Measurements from ENCODE around the gene BLCAP. TPM values are rescaled to one million over a fixed set of nuclear protein-coding genes. Genes with fewer than 3 reads are reported as not detected.
A peak's percentile ranks its signal among the peaks of the same experiment; 100 is the strongest.

BLCAP gene
- total RNA-seq, 1 donor = 39.1 TPM

DNA sequence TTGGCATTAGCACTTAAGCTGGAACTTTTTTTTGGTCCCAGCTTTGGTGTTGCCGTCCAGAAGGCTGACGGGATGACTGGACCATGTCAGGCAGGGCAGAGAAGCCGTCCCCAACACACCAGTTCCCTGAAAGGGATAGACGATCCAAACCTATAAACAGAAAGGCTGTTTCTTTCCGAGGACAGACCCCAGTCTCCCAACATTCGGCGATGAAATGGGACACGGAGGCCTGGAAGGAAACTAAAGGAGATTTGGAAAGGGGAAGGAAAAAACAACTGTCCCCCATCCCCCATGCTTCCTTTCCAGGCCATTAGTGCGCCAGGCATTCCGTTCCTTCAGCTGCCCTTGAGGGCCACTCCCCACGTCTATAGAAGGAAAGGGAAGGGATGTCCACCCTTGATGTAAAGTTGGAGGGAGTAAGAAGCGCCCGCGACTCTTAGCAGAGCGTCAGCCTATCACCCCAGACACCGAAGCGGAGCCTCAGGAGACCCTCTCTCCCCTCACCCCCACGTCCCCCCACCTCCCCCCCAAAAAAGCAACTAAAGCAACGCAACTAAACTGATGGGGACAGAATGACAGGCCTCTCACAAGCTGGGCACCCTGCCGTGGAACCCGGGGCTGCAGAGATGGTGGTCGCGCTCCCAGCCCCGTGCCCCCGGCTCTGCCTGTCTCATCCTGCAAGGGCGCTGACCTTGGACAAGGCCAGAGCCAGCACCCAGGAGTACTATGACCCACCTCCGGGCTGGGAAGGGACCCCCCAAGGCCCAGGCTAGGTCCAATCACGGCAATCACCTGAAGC lies 638 bp downstream of the BLCAP start:
- Histone ChIP-seq H4K20me1 (ENCODE audit: insufficient read depth, low read length) (peaks cover 45% of the 10 kb centered on the region), H3K27me3 (ENCODE audit: insufficient read depth, low read length) (no peaks in the 10 kb centered on the region), H3K36me3 (ENCODE audit: insufficient read depth, low read length) (peaks cover 3% of the 10 kb centered on the region), H3K27ac (ENCODE audit: low read depth, low read length) (peak overlapping the region; percentile 100), H3K9me3 (ENCODE audit: low read depth, low read length) (no peaks in the 10 kb centered on the region), H3K4me3 (ENCODE audit: insufficient read depth, low read length) (peak overlapping the region; percentile 92), H3K79me2 (ENCODE audit: insufficient read depth, low read length) (peaks cover 57% of the 10 kb centered on the region), H2AFZ (ENCODE audit: low read length) (peak overlapping the region; percentile 92), H3K4me1 (ENCODE audit: insufficient read depth, low read length) (peaks cover 30% of the 10 kb centered on the region), H3K4me2 (ENCODE audit: insufficient read depth, low read length) (peak overlapping the region; percentile 97)
- peak; percentile 90 for DNase-seq (ENCODE audit: insufficient read length, low spot score, missing footprints)
- TF ChIP-seq, protein P1, sequence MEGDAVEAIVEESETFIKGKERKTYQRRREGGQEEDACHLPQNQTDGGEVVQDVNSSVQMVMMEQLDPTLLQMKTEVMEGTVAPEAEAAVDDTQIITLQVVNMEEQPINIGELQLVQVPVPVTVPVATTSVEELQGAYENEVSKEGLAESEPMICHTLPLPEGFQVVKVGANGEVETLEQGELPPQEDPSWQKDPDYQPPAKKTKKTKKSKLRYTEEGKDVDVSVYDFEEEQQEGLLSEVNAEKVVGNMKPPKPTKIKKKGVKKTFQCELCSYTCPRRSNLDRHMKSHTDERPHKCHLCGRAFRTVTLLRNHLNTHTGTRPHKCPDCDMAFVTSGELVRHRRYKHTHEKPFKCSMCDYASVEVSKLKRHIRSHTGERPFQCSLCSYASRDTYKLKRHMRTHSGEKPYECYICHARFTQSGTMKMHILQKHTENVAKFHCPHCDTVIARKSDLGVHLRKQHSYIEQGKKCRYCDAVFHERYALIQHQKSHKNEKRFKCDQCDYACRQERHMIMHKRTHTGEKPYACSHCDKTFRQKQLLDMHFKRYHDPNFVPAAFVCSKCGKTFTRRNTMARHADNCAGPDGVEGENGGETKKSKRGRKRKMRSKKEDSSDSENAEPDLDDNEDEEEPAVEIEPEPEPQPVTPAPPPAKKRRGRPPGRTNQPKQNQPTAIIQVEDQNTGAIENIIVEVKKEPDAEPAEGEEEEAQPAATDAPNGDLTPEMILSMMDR (IDR thresholded peaks at IDR 0.05; ENCODE audit: extremely low read depth, low read depth, low read length) = no peak

GRCh38 chr20:37526238-37526838 lies 1.3 kb downstream of the BLCAP start:
- Histone ChIP-seq H3K36me3 (ENCODE audit: insufficient read depth, low read length) (peaks cover 3% of the 10 kb centered on the region), H3K4me2 (ENCODE audit: insufficient read depth, low read length) (peak overlapping the region; percentile 97), H3K4me1 (ENCODE audit: insufficient read depth, low read length) (peaks cover 30% of the 10 kb centered on the region), H3K27me3 (ENCODE audit: insufficient read depth, low read length) (no peaks in the 10 kb centered on the region), H2AFZ (ENCODE audit: low read length) (peak overlapping the region; percentile 51), H3K79me2 (ENCODE audit: insufficient read depth, low read length) (peaks cover 63% of the 10 kb centered on the region), H4K20me1 (ENCODE audit: insufficient read depth, low read length) (peaks cover 47% of the 10 kb centered on the region), H3K27ac (ENCODE audit: low read depth, low read length) (peak overlapping the region; percentile 100), H3K4me3 (ENCODE audit: insufficient read depth, low read length) (peak overlapping the region; percentile 92), H3K9me3 (ENCODE audit: low read depth, low read length) (no peaks in the 10 kb centered on the region)
- peak; percentile 97 for DNase-seq (ENCODE audit: insufficient read length, low spot score, missing footprints)
- TF ChIP-seq, protein P1 (IDR thresholded peaks at IDR 0.05; ENCODE audit: extremely low read depth, low read depth, low read length) = no peak

DNA sequence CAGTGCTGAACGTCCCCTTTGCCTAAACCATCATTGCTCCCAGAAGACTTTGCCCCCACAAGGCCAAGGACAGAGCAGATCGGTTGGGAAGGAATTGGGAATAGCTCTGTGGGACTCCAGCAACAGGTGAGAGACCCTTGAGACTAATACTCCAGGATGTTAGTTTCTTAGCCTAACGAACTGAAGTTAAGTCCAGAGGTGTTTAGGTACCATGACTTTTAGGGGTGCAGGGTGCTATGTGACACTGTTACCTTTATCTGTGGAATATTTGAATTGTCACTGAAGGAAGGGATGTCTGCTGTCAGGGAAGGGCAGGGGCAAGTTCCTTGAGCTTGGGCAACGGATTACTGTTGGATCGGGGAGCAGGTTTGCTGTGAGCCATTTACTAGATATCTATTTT lies 1.9 kb downstream of the BLCAP start:
- H3K9me3 ChIP-seq (ENCODE audit: low read depth, low read length) = no peaks in the 10 kb centered on the region
- H2AFZ ChIP-seq (ENCODE audit: low read length) = no peak overlapping the region
- DNase-seq (ENCODE audit: insufficient read length, low spot score, missing footprints) = no peak
- no peak overlapping the region for H3K27ac ChIP-seq (ENCODE audit: low read depth, low read length)
- peak overlapping the region; percentile 92 for H3K4me3 ChIP-seq (ENCODE audit: insufficient read depth, low read length)
- H3K36me3 ChIP-seq (ENCODE audit: insufficient read depth, low read length) = peaks cover 3% of the 10 kb centered on the region
- peaks cover 52% of the 10 kb centered on the region for H4K20me1 ChIP-seq (ENCODE audit: insufficient read depth, low read length)
- H3K4me1 ChIP-seq (ENCODE audit: insufficient read depth, low read length) = peaks cover 30% of the 10 kb centered on the region
- H3K27me3 ChIP-seq (ENCODE audit: insufficient read depth, low read length) = no peaks in the 10 kb centered on the region
- H3K79me2 ChIP-seq (ENCODE audit: insufficient read depth, low read length) = peaks cover 68% of the 10 kb centered on the region
- peak overlapping the region; percentile 97 for H3K4me2 ChIP-seq (ENCODE audit: insufficient read depth, low read length)
- TF ChIP-seq, protein P1 (IDR thresholded peaks at IDR 0.05; ENCODE audit: extremely low read depth, low read depth, low read length) = no peak

Measured in osteoblast (primary cell).